Stomach (tissue), 9 donors: ENCODE data around the gene CD247. TPM values are rescaled to one million over a fixed set of nuclear protein-coding genes. Genes with fewer than 3 reads are reported as not detected.

Source experiments
- DNase-seq, 2 donors: peaks; one replicate each; pipeline versions ENCODE4 v3.0.0 to v3.0.0-alpha.2; 2013 to 2019
- H3K27ac ChIP-seq, 5 donors: fragments of 200-600 bp in 4 of 5; sonication (generic) in 4 of 5; one replicate each; pipeline ENCODE4 v1.5.1; 2013 to 2019; ENCODE audit warnings: mild to moderate bottlenecking in 1 of 5, moderate library complexity in 1 of 5
- H3K27me3 ChIP-seq, 3 donors: fragments of 200-600 bp; sonication (generic); one replicate each; pipeline ENCODE4 v1.5.1; 2017 to 2019; ENCODE audit warnings: mixed run types in 1 of 3
- H3K36me3 ChIP-seq, 4 donors: fragments of 200-600 bp; sonication (generic); 1 replicate in 3 of 4; 2 replicates in 1 of 4; pipeline ENCODE4 v1.5.1; 2016 to 2019
- H3K4me1 ChIP-seq, 4 donors: fragments of 200-600 bp; sonication (generic); one replicate each; pipeline ENCODE4 v1.5.1; 2016 to 2019
- H3K4me3 ChIP-seq, 4 donors: fragments of 200-600 bp; sonication (generic) in 3 of 4; one replicate each; pipeline ENCODE4 v1.5.1; 2016 to 2019; ENCODE audit warnings: mild to moderate bottlenecking in 1 of 4
- H3K9me3 ChIP-seq, 4 donors: fragments of 200-600 bp; sonication (generic); one replicate each; pipeline ENCODE4 v1.5.1; 2016 to 2019
- EP300 ChIP-seq: sonication (generic); formaldehyde crosslinking; IDR thresholded peaks from one replicate; pipeline ENCODE4 v1.6.1; 2017; ENCODE audit warnings: antibody characterized with exemption
- POLR2A ChIP-seq, 4 donors: fragments of 450-650 bp; IDR thresholded peaks; one replicate each; pipeline ENCODE4 v1.6.1; 2016; ENCODE audit warnings: antibody characterized with exemption in 4 of 4, control low read depth in 2 of 4, mild to moderate bottlenecking in 1 of 4, moderate library complexity in 1 of 4
- POLR2AphosphoS5 ChIP-seq, 3 donors: sonication (generic); formaldehyde crosslinking; IDR thresholded peaks; one replicate each; pipeline ENCODE4 v1.6.1; 2016; ENCODE audit warnings: antibody characterized with exemption in 3 of 3
- WGBS, 5 donors: extraction: QIAGEN DNeasy Blood & Tissue Kit in 3 of 5; methylation state at CpG; one replicate each; pipeline versions ENCODE4 v1.1.5 to v1.1.7; 2013 to 2018; 5-methylcytosine and 5-hydroxymethylcytosine counted together
- intact Hi-C: fragments of 100-400 bp; cut with DNase I; formaldehyde crosslinking; loops from one replicate; pipeline ENCODE4 v1.15.1; 2023; ENCODE audit warnings: low total_unique reads
- polyA plus RNA-seq, 3 donors: library from polyadenylated mRNA; stranded (reverse); fragments of 200-250 nt; gene quantifications; one replicate each; pipeline ENCODE4 v1.2.3, GENCODE V29; 2013
- total RNA-seq, 5 donors: library from RNA; depleted of rRNA; stranded (reverse); fragments of >200 nt; gene quantifications; one replicate each; pipeline versions ENCODE4 v1.1.0 to v1.2.3, GENCODE V29; 2014 to 2016
- TF ChIP-seq, protein P1 (sequence below), 7 experiments: fragments of 450-650 bp in 4 of 7; fragments of 200-600 bp in 3 of 7; sonication (generic) in 3 of 7; IDR thresholded peaks; one replicate each; pipeline ENCODE4 v1.5.1; 2016 to 2019; ENCODE audit warnings: antibody characterized with exemption in 7 of 7, control low read depth in 2 of 7, mild to moderate bottlenecking in 1 of 7
- donor health status: healthy with polysubstance abuse.
- donor health status: Bipolar disorder and iron deficiency.
- donor health status: healthy.

Gene CD247
- total and polyA plus RNA-seq, 8 donors = 0.68 to 6.7 (median 3.1) TPM; not detected in 3

DNA sequence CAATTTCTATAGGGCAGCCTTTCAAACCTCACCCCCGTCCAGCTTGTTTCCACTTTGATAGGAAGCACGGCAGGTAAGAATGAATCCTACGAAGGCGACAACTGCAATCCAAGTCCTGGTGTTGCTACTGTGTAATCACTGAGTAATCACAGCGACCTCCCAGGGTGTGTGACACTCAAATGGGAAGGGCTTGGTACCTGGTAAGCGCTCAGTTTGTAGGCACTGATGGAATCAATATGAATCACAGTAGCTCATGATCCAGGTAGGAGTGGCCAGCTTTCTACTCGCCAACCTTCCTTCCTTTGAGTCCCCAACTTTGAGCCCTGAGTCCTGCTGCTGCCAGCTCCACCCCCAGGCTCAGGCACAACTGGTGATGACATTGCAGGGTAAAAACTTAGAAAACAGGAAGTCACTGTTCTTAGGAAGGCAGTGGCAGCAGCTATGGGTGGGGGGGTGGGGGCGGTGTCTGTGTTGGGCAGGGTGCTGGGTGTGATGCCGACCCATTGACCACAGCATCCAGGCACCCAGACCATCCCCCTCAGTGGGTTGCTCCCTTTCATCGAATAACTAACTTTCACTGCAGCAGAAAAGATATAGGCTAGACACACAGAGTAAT, 70.7 kb downstream of the CD247 start:
- H3K9me3 ChIP-seq = no peaks in the 10 kb centered on the region
- H3K4me3 ChIP-seq = no peak overlapping the region
- H3K4me1 ChIP-seq = peaks cover 0 to 18% (median 3%) of the 10 kb centered on the region in 4 donors
- H3K27me3 ChIP-seq = peaks cover 0 to 6% (median 0%) of the 10 kb centered on the region in 3 donors
- no peak for TF ChIP-seq EP300
- peak in 2 of 3 donors; percentile 44 to 54 for TF ChIP-seq POLR2AphosphoS5 (IDR thresholded peaks at IDR 0.05)
- 24 to 53% (median 30%) methylated on average over 9 to 10 of the region's 10 CpGs for WGBS, 5 donors
- H3K36me3 ChIP-seq = no peaks in the 10 kb centered on the region
- DNase-seq = peak; percentile 64 to 87
- intact Hi-C loops = loop anchor here (10.0 kb wide), 1 partner anchor 183 kb away; no protein-coding TSS in a partner anchor
- peak overlapping the region; percentile 33 to 71 (median 64) for H3K27ac ChIP-seq

DNA sequence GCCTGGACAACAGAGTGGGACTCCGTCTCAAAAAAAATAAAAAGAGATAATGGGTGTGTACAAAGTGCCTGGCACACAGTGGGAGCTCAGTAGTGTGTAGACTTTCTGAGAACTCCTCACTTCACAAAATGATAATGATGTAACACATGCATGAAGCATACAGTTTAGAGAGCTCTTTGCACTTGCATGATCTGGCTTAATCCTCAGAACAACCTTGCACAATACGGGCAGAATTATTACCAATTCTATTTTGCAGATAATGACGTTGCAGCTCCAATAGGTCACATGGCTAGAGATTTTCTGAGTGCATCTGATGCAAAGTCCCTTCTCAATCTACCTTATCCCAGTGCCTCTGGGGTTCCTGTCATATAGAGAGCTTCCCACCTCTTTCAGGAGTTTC, 71.4 kb downstream of the CD247 start:
- intact Hi-C loops = loop anchor here (10.0 kb wide), 1 partner anchor 182 kb away; no protein-coding TSS in a partner anchor
- no peak for TF ChIP-seq POLR2A (IDR thresholded peaks at IDR 0.05)
- no peak for TF ChIP-seq EP300
- TF ChIP-seq POLR2AphosphoS5 (IDR thresholded peaks at IDR 0.05) = no peak
- TF ChIP-seq, protein P1, sequence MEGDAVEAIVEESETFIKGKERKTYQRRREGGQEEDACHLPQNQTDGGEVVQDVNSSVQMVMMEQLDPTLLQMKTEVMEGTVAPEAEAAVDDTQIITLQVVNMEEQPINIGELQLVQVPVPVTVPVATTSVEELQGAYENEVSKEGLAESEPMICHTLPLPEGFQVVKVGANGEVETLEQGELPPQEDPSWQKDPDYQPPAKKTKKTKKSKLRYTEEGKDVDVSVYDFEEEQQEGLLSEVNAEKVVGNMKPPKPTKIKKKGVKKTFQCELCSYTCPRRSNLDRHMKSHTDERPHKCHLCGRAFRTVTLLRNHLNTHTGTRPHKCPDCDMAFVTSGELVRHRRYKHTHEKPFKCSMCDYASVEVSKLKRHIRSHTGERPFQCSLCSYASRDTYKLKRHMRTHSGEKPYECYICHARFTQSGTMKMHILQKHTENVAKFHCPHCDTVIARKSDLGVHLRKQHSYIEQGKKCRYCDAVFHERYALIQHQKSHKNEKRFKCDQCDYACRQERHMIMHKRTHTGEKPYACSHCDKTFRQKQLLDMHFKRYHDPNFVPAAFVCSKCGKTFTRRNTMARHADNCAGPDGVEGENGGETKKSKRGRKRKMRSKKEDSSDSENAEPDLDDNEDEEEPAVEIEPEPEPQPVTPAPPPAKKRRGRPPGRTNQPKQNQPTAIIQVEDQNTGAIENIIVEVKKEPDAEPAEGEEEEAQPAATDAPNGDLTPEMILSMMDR (IDR thresholded peaks at IDR 0.05) = no peak
- DNase-seq = no peak
- Histone ChIP-seq H3K9me3 (no peaks in the 10 kb centered on the region), H3K27me3 (peaks cover 0 to 6% (median 0%) of the 10 kb centered on the region in 3 donors), H3K4me1 (peaks cover 0 to 18% (median 3%) of the 10 kb centered on the region in 4 donors), H3K36me3 (no peaks in the 10 kb centered on the region), H3K4me3 (no peak overlapping the region), H3K27ac (peak overlapping the region; percentile 33 to 71 (median 64))
- 63 to 72% (median 66%) methylated on average over 3 of the region's 3 CpGs for WGBS, 5 donors

DNA sequence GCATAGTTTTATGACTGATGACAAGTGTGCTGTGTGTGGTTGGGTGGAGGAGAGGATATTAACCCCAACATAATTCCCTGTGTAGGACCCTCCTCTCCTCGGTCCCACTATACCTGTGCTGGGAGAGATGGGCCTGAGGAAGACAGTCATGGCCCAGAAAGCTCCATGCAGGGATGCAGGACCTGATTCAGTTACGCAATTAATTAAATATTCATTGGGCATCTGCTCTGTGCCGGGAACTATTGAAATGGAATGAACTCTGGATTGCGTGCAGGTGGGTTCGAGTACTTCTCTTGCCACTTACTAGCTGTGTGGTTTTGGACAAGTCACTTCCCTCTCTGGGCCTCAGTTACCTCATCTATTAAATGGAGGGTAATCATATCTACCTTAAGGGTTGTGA, 74.6 kb downstream of the CD247 start:
- Histone ChIP-seq H3K9me3 (no peaks in the 10 kb centered on the region), H3K27me3 (peaks cover 0 to 25% (median 6%) of the 10 kb centered on the region in 3 donors), H3K36me3 (no peaks in the 10 kb centered on the region), H3K4me1 (peaks cover 9 to 30% (median 14%) of the 10 kb centered on the region in 4 donors), H3K4me3 (no peak overlapping the region), H3K27ac (no peak overlapping the region)
- TF ChIP-seq, protein P1 (IDR thresholded peaks at IDR 0.05) = no peak
- TF ChIP-seq POLR2A (IDR thresholded peaks at IDR 0.05) (no peak), POLR2AphosphoS5 (IDR thresholded peaks at IDR 0.05) (no peak), EP300 (no peak)
- no peak for DNase-seq
- 87 to 94% (median 91%) methylated on average over 5 of the region's 5 CpGs for WGBS, 5 donors
- intact Hi-C loops = loop anchor here (5.0 to 10.0 kb wide), 2 partner anchors 179 to 381 kb away; no protein-coding TSS in a partner anchor

DNA sequence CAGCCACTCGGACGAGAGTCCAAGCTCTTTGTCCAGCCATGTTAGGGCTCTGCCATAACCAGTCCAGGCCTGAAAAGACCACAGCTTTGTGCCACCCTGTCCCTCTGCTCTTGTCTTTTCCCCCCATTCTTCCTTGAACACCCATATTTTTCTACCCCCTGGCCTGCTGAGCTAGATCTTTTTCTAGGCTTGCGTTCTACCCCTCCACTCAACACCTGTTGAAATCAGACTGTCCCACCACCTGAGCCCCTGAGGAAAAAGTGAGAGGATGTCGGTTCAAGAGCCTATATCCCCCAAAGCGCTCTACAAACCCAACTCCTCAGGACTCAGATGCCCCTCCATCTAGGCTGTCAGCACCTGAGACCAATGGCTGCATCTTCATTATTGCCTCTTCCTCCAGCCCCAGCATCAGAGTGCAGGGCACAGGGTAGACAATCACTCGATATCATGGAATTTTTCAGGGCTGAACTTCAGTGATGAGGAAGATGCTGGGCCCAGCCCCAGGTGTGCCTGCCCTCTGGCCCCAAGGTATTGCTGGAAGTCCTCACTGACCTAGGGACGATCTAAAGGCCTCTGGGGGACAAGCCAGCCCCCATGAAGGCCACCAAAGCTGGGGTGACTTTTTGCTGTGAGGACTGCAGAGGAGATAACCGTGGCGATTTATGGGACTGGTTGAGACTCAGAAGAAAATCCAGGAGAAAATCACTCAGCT, 75.3 kb downstream of the CD247 start:
- Histone ChIP-seq H3K4me3 (no peak overlapping the region), H3K27ac (no peak overlapping the region), H3K27me3 (peaks cover 0 to 33% (median 6%) of the 10 kb centered on the region in 3 donors), H3K36me3 (no peaks in the 10 kb centered on the region), H3K4me1 (peaks cover 9 to 25% (median 14%) of the 10 kb centered on the region in 4 donors), H3K9me3 (no peaks in the 10 kb centered on the region)
- 82 to 90% (median 88%) methylated on average over 9 of the region's 9 CpGs for WGBS, 5 donors
- TF ChIP-seq, protein P1 (IDR thresholded peaks at IDR 0.05) = no peak
- TF ChIP-seq EP300 = no peak
- TF ChIP-seq POLR2AphosphoS5 (IDR thresholded peaks at IDR 0.05) = no peak
- no peak for DNase-seq
- intact Hi-C loops = loop anchor here (5.0 to 10.0 kb wide), 2 partner anchors 178 to 381 kb away; no protein-coding TSS in a partner anchor
